ENCODE data around the gene F10.

Gene F10

DNA sequence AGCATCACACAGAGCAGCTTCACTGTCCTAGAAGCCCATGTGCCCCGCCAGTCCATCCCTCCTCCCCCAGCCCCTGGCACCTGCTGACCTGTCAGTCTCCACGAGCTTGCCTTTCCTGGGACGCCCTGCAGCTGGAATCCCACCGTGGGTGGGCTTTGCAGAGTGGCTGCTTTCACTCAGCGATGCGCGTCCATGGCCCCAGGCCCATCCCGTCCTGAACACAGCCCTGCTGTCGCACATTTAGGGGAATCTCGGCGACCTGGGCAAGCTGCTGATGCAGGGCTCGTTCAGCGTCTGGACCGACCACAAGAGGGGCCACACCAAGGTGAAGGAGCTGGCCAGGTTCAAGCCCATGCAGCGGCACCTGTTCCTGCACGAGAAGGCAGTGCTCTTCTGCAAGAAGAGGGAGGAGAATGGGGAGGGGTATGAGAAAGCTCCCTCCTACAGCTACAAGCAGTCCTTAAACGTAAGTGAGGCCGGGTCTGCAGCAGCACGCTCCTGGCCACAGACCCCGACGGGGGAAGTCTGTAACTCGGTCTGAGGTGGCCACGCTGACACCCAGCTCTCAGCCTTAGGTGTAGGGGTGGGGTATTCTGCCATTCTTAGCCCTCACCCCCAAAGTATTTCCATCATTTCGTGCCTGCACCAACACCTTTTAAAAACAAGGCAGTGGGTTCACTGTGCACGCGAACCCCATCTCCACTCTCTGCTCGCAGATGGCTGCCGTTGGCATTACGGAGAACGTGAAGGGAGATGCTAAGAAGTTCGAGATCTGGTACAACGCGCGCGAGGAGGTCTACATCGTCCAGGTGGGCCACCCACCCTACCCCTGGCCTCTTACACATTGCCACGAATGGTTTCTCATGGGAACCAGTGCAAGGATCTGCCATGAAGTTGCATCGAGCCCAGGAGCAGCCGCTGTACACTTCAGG is 35.3 kb upstream of the F10 start:
- TF ChIP-seq CTCF (IDR thresholded peaks at IDR 0.05; ENCODE audit: low read depth, low read length, missing control alignments), result no peak
- no peak for DNase-seq (ENCODE audit: extremely low read depth, low read depth)

DNA sequence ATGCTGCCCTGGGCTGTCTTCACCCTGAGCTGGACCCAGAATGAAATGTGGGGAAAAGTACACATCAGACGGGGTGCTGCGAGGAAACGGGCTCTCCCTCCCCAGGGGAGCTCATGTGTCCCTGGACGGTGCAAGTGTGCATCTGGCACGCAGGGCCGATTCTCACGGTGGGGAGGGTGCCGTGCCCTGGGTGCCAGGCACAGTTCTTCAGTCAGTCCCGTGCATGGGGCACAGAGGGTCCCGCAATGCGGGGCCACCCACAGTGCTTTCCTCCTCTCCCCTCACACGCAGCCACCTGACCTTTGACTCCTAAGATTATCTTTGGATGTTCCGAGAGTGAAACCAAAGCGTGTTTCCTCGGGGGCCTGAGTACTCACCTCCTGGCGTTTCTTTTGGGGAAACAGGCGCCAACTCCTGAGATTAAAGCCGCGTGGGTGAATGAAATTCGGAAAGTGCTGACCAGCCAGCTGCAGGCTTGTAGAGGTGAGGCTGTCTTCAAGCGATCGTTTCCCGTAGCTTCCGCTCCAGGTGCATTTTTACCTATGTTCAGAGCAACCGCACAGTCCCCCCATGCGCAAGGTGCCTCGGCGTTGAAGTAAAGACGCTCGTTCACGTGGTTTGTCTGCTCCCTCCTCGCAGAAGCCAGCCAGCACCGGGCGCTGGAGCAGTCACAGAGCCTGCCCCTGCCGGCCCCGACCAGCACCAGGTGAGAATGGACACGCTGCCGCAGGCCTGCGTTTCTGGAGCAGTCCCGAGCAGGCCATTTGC is 34.5 kb upstream of the F10 start:
- H3K4me3 ChIP-seq (replicated peaks; ENCODE audit: low read depth, low read length), result no peak overlapping the region
- no peak for DNase-seq (ENCODE audit: extremely low read depth, low read depth)
- no peak for TF ChIP-seq CTCF (IDR thresholded peaks at IDR 0.05; ENCODE audit: low read depth, low read length, missing control alignments)

More for the DNA sequence above, 35.3 kb upstream of the F10 start:
- no peak overlapping the region for H3K4me3 ChIP-seq (replicated peaks; ENCODE audit: low read depth, low read length)

- no peak overlapping the region for H3K4me3 ChIP-seq (replicated peaks; ENCODE audit: low read depth, low read length)
- DNase-seq (ENCODE audit: extremely low read depth, low read depth), result no peak
- no peak for TF ChIP-seq CTCF (IDR thresholded peaks at IDR 0.05; ENCODE audit: low read depth, low read length, missing control alignments)
Measured at GRCh38 chr13:113088691-113089020, 33.9 kb upstream of the F10 start.

GRCh38 chr13:113089693-113090414 is 32.7 kb upstream of the F10 start:
- no peak overlapping the region for H3K4me3 ChIP-seq (replicated peaks; ENCODE audit: low read depth, low read length)
- DNase-seq (ENCODE audit: extremely low read depth, low read depth), result no peak
- no peak for TF ChIP-seq CTCF (IDR thresholded peaks at IDR 0.05; ENCODE audit: low read depth, low read length, missing control alignments)

DNA sequence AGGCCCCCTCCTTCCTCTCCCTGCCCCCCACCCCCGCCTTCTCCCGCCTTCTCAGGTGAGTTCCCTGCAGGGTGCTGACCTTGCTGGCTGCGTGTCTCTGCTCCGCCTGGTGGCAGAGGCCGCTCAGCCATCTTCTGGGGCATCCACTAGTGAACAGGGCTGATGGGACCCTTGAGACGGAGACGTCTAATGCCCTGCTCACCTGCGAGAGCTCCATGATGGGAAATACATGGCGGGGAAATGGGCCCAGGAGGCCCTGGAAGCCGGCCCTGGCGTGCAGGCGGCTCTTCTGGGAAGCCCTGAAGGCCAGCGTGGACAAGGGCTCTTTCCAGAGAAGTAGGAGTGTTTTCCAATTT is 32.2 kb upstream of the F10 start:
- TF ChIP-seq CTCF (IDR thresholded peaks at IDR 0.05; ENCODE audit: low read depth, low read length, missing control alignments), result no peak
- H3K4me3 ChIP-seq (replicated peaks; ENCODE audit: low read depth, low read length), result no peak overlapping the region
- no peak for DNase-seq (ENCODE audit: extremely low read depth, low read depth)

DNA sequence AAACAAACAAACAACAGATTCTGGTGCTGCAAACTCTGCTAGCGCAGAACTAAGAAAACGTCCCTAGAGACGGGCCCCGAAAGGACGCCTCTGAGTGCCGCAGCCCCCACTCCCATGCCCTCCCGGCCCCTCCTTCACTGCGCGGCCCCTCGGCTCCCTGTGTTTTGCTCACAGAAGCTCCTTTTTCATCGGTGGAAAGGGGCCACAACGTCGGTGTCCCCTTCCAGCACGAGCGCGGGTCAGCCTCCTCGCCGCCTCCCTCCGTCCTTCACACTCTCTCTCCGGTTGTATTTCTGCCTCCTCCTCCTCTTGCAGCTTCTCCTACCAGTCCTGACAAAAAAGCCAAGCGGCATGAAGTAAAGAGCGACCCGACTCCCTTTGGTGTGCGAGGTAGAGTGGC is 31.8 kb upstream of the F10 start:
- TF ChIP-seq CTCF (IDR thresholded peaks at IDR 0.05; ENCODE audit: low read depth, low read length, missing control alignments), result no peak
- no peak overlapping the region for H3K4me3 ChIP-seq (replicated peaks; ENCODE audit: low read depth, low read length)
- no peak for DNase-seq (ENCODE audit: extremely low read depth, low read depth)

Data from HFF-Myc (cell line).